K562 (cell line): ENCODE measurements around the gene EFCAB13. TPM values are rescaled to one million over a fixed set of nuclear protein-coding genes. Genes with fewer than 3 reads are reported as not detected.
A peak's percentile ranks its signal among the peaks of the same experiment; 100 is the strongest.

Source experiments
- ARHGAP35 ChIP-seq: fragments of 450-650 bp; IDR thresholded peaks from 2 replicates; pipeline ENCODE4 v1.6.1; 2018; ENCODE audit not compliant: partially characterized antibody
- CREB1 ChIP-seq, 2 experiments: sonication (generic) in 1 of 2; formaldehyde crosslinking in 1 of 2; IDR thresholded peaks; 2 replicates each; pipeline versions ENCODE4 v1.6.1 to v1.8.0; 2012 to 2022; ENCODE audit warnings: inconsistent platforms in 1 of 2, mild to moderate bottlenecking in 1 of 2, missing genetic modification reagents in 1 of 2, moderate library complexity in 1 of 2
- DPF2 ChIP-seq: fragments of 450-650 bp; IDR thresholded peaks from 2 replicates; pipeline ENCODE4 v1.6.1; 2016
- EGR1 ChIP-seq: fragments of 450-650 bp; conservative IDR thresholded peaks from 2 replicates; pipeline ENCODE4 v1.6.1; 2017; ENCODE audit warnings: mild to moderate bottlenecking
- ETV5 ChIP-seq: sonication (generic); formaldehyde crosslinking; IDR thresholded peaks from 2 replicates; pipeline ENCODE4 v1.4.0; 2020; ENCODE audit warnings: low read depth, mild to moderate bottlenecking, missing genetic modification reagents
- GATAD2A ChIP-seq: fragments of 450-650 bp; IDR thresholded peaks from 2 replicates; pipeline ENCODE4 v1.6.1; 2017
- HMG20A ChIP-seq: fragments of 450-650 bp; formaldehyde crosslinking; conservative IDR thresholded peaks from 2 replicates; pipeline ENCODE4 v1.4.0; 2020; ENCODE audit warnings: mild to moderate bottlenecking, mixed read lengths
- LCOR ChIP-seq: sonication (generic); formaldehyde crosslinking; IDR thresholded peaks from 2 replicates; pipeline ENCODE4 v1.8.0; 2022; ENCODE audit warnings: mild to moderate bottlenecking, missing genetic modification reagents
- LEF1 ChIP-seq: fragments of 450-650 bp; IDR thresholded peaks from 2 replicates; pipeline ENCODE4 v1.6.1; 2016; ENCODE audit warnings: mild to moderate bottlenecking
- MTA3 ChIP-seq: fragments of 450-650 bp; formaldehyde crosslinking; IDR thresholded peaks from 2 replicates; pipeline ENCODE4 v1.6.1; 2017; ENCODE audit warnings: mild to moderate bottlenecking, borderline replicate concordance
- NBN ChIP-seq: fragments of 450-650 bp; IDR thresholded peaks from 2 replicates; pipeline ENCODE4 v1.6.1; 2016; ENCODE audit warnings: low read depth, mild to moderate bottlenecking
- NFYB ChIP-seq: IDR thresholded peaks from 2 replicates; pipeline ENCODE4 v1.6.1; 2011; ENCODE audit warnings: mild to moderate bottlenecking, moderate library complexity; ENCODE audit not compliant: insufficient read length; ENCODE audit errors: extremely low read depth
- NR4A1 ChIP-seq, 2 experiments: fragments of 250-450 bp in 1 of 2; fragments of 450-650 bp in 1 of 2; sonication (Bioruptor Pico) in 1 of 2; IDR thresholded peaks; 2 replicates each; pipeline versions ENCODE4 v1.4.0 to v1.6.1; 2016 to 2020; ENCODE audit warnings: mild to moderate bottlenecking in 2 of 2, missing compliant biosample characterization in 1 of 2, missing genetic modification characterization in 1 of 2, moderate library complexity in 1 of 2
- PRMT5 ChIP-seq: sonication (generic); formaldehyde crosslinking; IDR thresholded peaks from 2 replicates; pipeline ENCODE4 v1.5.0; 2020; ENCODE audit warnings: missing genetic modification reagents
- RNF219 ChIP-seq: fragments of 250-450 bp; sonication (Bioruptor Pico); IDR thresholded peaks from 2 replicates; pipeline ENCODE4 v1.5.0; 2022; ENCODE audit warnings: mild to moderate bottlenecking
- SMAD3 ChIP-seq: fragments of 450-650 bp; formaldehyde crosslinking; conservative IDR thresholded peaks from 2 replicates; pipeline ENCODE4 v1.4.0; 2020; ENCODE audit warnings: mild to moderate bottlenecking
- SMARCC2 ChIP-seq: fragments of 450-650 bp; IDR thresholded peaks from 2 replicates; pipeline ENCODE4 v1.6.1; 2017; ENCODE audit warnings: antibody characterized with exemption, moderate library complexity, mild to moderate bottlenecking, low read depth
- TEAD1 ChIP-seq, 2 experiments: fragments of 450-650 bp in 1 of 2; sonication (generic) in 1 of 2; formaldehyde crosslinking; IDR thresholded peaks; 2 replicates each; pipeline versions ENCODE4 v1.4.0 to v1.8.0; 2020 to 2022; ENCODE audit warnings: mild to moderate bottlenecking in 2 of 2, missing genetic modification reagents in 1 of 2
- ZBTB9 ChIP-seq: fragments of 450-650 bp; formaldehyde crosslinking; IDR thresholded peaks from 2 replicates; pipeline ENCODE4 v1.4.0; 2020; ENCODE audit warnings: mild to moderate bottlenecking, moderate library complexity
- ZNF518B ChIP-seq: fragments of 250-450 bp; sonication (Bioruptor Pico); IDR thresholded peaks from 2 replicates; pipeline ENCODE4 v1.5.0; 2021; ENCODE audit warnings: mild to moderate bottlenecking, moderate library complexity
- polyA plus RNA-seq, 8 experiments: library from polyadenylated mRNA; depleted of rRNA in 4 of 8; stranded (reverse) in 5 of 8; unstranded in 3 of 8; fragments of >200 nt; fragmentation: Nextera tagmentation in 2 of 8; fragmentation: Illumina TruSeq in 1 of 8; extraction: Ambion mirVana in 2 of 8; extraction: Trizol in 1 of 8; gene quantifications; 2 replicates each; pipeline versions ENCODE4 v1.2.1 to v1.2.3, GENCODE V29; 2011 to 2014; ENCODE audit warnings: inconsistent platforms in 1 of 8, missing spikeins in 1 of 8
- total RNA-seq, 7 experiments: library from RNA; depleted of rRNA in 6 of 7; stranded (reverse); fragments of >200 nt in 6 of 7; fragmentation: Illumina TruSeq in 2 of 7; extraction: Trizol in 2 of 7; gene quantifications; 2 replicates each; pipeline versions ENCODE4 v1.2.1 to v1.2.3, GENCODE V29; 2011 to 2021; ENCODE audit warnings: low replicate concordance in 1 of 7

The EFCAB13 gene
- total and polyA plus RNA-seq, 9 of the 15 experiments (the other 6 are each of a cell fraction or from before 2014, with no cell fraction given), result 0.32 to 1.3 (median 0.95) TPM

GRCh38 chr17:47291242-47291873, 32.4 kb upstream of the EFCAB13 start (continued):
- TF ChIP-seq ZNF518B (CRISPR knock-in tag) (no peak), SMARCC2 (no peak), SMAD3 (CRISPR knock-in tag) (no peak), TEAD1 (CRISPR knock-in tag; IDR thresholded peaks at IDR 0.05) (no peak), NBN (no peak), NR4A1 (CRISPR knock-in tag; IDR thresholded peaks at IDR 0.05) (no peak), NR4A1 (tag; IDR thresholded peaks at IDR 0.05) (no peak), EGR1 (no peak), CREB1 (IDR thresholded peaks at IDR 0.05) (no peak), CREB1 (CRISPR knock-in tag; IDR thresholded peaks at IDR 0.05) (no peak), RNF219 (no peak), HMG20A (no peak), MTA3 (no peak), NFYB (no peak), LCOR (CRISPR knock-in tag) (0 out of 2 replicates have a peak, but pooled peaks have one; percentile 18), LEF1 (peak; percentile 67), GATAD2A (no peak), ARHGAP35 (no peak), PRMT5 (CRISPR knock-in tag) (no peak), ZBTB9 (CRISPR knock-in tag) (no peak), DPF2 (peak; percentile 75; the same call in 1 of the 2 replicates), ETV5 (no peak)
